GM18951 (cell line): ENCODE results near the gene ST6GALNAC6.

Source experiments
- POLR2A ChIP-seq: IDR thresholded peaks from 4 replicates; pipeline ENCODE4 v1.6.1; 2011; ENCODE audit warnings: mild to moderate bottlenecking; ENCODE audit not compliant: insufficient read length, insufficient read depth; ENCODE audit errors: extremely low read depth
- in situ Hi-C: fragments of 300-500 bp; cut with MboI; formaldehyde crosslinking; loops from one replicate; pipeline ENCODE4 v1.12.0; 2022; ENCODE audit warnings: low sequenced_read_pairs, mixed read lengths, inconsistent platforms; ENCODE audit not compliant: unreplicated experiment

The ST6GALNAC6 gene

DNA sequence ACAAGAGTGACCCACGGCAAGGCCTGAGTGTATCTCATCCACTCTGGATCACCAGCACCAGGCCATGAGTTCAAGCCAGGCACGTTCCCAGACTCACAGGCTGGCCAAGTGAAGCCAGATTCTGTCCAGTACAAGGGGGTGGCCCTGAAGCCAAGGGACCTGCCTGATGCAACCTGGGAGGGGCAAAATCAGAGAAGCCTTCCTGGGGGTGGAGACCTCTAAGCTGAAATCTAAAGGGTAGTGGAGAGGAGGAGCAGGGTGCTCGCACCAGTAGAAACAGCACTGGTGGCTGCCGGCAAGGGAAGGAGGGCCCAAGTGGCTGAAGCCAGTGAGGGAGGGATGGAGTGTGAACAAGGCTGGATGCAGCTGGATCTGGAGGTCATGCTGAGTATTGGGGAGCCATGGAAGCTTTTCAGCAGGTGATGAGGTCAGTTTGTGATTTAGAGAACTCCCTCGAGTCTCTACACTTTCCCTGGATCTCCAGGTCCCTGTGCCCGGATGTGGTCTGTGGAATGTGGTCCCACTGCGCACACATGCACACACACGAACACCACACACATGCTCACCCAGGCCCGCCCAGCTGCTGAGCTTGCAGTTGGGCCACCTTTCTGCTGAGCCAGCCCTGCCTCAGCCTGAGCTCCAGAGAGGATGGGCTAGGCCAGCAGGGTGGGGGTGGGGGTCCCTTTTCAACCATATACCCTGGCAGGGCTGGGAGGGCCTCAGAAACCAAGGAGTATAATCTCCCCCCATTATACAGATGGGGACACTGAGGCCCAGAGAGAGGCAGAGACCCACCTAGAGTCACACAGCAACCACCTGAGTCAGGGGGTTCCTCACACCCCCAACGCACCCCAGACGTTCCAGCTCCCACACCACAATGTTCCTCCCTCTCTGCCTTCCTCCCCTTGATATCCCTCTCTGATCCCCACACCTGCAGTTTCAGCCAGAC lies 29.5 kb upstream of the ST6GALNAC6 start:
- in situ Hi-C loops = no loop called here
- no peak for TF ChIP-seq POLR2A

DNA sequence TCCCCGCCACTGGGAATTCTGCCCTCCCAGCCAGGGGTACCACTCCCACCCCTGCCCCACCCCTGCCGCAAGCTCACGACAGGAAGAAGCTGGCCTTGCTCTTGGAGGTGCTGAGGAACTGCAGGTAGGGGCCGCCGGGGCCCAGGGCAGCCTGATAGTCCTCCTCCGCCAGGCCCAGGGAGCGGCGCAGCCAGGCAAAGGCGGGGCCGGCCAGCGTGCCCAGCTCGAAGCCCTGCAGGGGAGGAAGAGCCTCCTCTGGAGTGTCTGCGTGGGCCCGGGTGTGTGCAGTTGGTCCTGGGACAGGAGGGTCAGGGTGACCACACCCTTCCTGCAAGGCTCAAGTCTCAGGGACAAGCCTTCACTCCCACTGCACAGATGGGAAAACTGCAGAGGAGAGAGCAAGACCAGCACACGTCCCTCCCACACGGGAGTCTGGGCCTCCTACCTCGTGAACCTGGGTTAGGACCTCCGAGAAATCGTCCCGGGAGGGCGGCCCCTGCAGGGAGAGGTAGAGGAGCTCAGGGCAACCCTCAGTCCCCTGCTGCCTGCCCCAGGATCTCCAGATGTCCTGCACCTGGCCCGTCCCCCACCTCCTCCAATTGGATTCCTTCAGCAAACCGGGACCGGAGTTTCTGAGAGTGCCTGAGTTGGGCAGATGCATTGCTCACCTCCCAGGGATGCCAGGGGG lies 28.7 kb upstream of the ST6GALNAC6 start:
- in situ Hi-C loops = no loop called here
- no peak for TF ChIP-seq POLR2A

DNA sequence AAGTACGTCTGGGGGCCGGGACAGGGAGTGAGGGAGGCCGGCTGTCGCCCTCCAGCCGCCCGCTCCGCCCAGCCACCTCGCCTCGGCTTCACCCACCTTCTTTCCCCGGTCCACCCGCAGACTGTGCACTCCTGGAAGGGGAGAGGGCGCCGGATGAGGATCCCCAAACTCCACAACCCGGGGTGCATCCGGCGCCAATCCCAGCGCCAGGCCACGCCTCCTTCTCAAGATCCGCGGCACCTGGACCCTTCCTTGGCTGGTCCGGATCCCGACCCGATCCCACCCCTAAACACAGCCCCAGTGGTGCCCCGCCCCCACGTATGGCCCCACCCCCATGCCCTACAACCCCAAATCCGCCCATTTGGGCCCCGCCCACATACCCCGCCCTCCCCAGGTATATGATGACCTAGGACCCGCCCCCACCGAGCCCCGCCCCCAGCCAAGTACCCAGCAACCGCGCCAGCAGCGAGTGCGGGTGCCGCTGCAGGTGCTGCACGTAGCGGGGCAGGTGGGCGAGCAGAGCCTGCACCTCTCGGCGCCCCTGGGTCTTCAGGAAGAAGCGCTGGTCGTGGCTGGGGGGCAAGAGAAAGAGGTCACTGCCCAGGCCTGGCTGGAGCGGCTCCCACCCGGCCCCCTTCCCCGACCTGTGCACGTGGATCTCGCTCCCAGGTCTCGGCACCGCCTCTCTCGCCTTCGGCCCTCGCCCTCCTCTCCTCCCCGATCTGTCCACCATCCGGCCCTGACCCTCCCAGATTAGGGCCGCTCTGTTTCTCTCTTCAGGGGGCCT lies 28.0 kb upstream of the ST6GALNAC6 start:
- in situ Hi-C loops = no loop called here
- TF ChIP-seq POLR2A = no peak

DNA sequence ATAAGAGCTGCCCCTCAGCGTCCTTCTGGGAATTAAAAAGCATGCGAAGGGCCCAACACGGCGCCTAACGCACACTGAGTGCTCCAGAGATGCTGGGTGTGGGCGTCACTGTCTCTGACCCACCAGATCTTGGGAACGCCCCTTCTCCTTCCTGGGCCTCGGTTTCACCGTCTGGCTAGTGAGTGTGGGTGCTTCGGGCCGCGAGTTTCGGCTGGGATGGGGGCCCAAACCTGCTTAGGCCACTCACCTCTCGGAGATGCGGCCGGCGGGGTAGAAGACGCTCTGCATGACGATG lies 27.4 kb upstream of the ST6GALNAC6 start:
- TF ChIP-seq POLR2A = no peak
- in situ Hi-C loops = no loop called here

DNA sequence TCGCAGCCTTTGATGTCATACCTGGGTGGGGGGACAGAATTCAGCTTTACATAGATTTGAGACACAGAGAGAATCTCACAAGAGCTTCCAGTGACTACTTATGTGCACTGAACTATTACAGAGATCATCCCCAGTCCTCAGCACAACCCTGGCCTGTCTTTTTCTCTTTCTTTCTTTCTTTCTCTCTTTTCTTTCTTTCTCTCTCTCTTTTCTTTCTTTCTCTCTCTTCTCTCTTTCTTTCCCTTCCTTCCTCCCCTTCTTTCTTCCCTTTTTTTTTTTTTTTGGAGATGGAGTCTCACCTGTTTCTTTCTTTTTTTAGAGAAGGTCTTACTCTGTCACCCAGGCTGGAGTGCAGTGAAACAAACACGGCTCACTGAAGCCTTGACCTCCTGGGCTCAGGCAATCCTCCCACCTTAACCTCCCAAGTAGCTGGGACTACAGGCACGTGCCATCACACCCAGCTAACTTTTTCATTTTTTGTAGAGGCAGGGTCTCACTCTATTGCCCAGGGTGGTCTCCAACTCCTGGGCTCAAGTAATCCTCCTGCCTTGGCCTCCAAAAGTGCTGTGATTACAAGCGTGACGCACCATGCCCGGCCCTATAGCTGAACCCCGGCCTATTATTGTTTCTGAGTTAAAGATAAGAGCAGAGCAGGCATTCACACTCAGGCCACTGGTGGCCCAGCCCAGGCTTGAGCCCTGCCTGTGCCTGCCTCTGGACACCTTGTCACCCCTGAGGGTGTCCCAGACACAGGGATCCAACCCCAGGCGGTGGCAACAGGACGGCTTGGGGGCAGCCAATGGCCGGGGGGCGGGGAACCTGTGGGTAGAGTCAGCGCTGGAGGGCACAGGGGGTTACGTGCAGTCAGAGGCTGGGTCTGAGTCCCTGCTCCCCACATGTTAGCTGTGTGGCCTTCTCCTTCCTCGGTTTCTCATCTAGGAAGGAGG lies 26.8 kb upstream of the ST6GALNAC6 start:
- in situ Hi-C loops = no loop called here
- TF ChIP-seq POLR2A = no peak

DNA sequence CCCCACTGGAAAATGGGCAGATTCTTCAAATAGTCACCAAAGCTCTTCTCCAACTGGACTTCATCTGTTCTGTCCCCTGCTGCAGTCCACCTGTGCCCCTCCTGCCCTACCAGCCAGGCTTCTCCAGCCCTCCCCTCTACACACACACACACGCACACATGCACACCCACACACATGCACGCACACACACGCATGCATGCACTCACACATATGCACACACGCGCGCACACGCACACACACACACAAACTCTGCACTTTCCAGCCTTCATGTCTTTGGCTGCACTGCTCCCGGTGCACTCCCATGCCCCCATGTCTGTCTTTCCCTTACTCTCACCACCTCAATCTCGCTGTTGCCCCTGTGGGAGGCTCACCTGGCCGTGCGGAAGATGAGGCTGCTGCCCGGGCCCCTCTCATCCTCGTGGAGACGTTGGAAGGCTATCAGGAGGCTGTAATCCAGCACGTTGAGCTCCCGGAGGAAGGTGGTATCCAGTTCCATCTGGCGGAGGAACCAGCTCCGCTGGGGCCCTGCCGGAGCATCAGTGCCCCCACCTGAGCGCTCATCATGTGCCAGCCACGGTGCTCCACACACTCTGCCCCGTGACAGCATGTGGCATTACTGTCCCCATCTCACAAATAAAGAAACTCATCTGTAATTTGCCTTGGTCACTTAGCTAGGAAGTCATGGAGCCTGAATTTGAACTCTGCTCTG lies 25.5 kb upstream of the ST6GALNAC6 start:
- in situ Hi-C loops = no loop called here

DNA sequence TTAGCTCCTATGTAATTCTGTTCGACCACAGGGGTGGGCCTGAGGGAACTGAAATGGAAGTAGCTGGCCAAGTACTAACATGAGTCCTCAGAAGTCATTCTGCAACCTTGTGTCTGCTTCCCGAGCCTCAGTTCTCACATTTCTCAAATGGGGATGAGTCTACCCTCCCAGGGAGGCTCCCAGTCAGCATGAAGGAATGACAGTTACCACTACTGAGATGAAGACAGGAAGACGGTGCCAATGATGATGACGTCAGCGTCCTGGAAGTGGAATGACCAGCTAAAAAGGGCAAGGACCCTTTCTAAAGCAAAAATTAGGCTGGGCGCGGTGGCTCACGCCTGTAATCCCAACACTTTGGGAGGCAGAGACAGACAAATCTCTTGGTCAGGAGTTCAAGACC lies 24.4 kb upstream of the ST6GALNAC6 start:
- in situ Hi-C loops = no loop called here
- TF ChIP-seq POLR2A = no peak

More for the DNA sequence above, 25.5 kb upstream of the ST6GALNAC6 start:
- no peak for TF ChIP-seq POLR2A

DNA sequence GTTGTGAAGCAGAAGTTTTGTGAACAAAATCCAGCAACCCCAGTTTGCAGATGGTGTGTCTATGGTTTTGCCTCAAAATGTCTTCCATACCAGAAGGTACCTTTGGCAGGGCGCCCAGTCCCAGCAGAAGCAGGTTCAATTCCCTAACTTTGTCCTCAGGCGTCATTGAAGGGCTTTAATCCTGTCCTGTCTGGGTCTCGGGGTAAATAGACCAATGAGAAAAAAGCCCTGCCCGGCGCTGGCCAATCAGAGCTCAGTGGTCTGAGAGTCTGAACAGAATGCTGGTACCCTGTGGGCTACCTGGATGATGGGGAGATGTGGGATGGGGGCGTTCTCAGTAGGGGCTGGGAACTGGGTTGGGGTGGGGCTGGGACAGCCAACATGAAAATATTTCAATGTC lies 23.6 kb upstream of the ST6GALNAC6 start:
- in situ Hi-C loops = no loop called here
- no peak for TF ChIP-seq POLR2A

DNA sequence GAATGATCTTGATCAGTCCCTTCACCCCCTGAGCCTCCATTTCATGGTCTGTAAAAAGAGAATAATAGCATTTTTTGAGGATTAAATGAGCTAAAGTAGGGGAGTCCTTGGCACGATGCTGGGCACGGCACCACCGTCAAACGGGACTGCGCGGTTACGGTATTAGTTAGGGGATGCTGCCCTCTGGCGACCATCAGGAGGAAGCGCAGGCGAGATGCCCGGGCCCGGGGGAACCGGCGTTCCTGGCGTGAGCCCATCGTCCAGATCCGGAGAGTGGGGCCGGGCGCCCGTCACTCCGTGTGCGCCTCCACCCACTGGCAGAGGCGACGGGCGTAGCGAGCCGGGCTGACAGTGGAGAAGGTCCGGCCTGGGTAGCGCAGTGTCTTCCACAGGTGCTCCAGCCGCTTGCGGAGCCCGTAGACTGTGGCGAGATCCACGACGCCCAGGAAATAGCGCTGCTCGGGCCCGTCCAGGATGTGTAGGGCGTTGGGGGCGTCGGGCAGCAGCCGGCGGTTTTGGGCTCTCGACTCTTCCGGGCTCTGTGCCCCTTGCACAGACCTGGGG lies 22.2 kb upstream of the ST6GALNAC6 start:
- TF ChIP-seq POLR2A = no peak

DNA sequence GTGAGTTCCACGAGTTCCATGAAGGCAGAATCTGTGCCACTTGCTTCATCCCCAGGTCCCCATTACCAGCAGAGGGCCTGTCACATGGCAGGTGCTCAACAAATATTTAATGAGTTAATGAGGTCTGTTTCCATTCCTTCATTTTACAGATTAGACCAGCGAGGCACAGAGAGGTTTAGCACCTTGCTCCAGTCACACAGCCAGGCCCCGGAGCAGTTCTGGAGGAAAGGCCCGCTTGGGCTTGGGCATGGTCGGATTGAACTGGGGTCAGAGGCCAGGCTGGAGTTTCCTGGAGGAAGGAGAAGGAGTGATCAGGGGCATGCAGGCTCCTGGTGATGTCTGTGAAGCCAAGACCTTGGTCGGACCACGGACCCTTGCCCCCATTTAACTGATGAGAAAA lies 21.4 kb upstream of the ST6GALNAC6 start:
- in situ Hi-C loops = no loop called here
- TF ChIP-seq POLR2A = no peak

More for the DNA sequence above, 22.2 kb upstream of the ST6GALNAC6 start:
- in situ Hi-C loops = no loop called here

DNA sequence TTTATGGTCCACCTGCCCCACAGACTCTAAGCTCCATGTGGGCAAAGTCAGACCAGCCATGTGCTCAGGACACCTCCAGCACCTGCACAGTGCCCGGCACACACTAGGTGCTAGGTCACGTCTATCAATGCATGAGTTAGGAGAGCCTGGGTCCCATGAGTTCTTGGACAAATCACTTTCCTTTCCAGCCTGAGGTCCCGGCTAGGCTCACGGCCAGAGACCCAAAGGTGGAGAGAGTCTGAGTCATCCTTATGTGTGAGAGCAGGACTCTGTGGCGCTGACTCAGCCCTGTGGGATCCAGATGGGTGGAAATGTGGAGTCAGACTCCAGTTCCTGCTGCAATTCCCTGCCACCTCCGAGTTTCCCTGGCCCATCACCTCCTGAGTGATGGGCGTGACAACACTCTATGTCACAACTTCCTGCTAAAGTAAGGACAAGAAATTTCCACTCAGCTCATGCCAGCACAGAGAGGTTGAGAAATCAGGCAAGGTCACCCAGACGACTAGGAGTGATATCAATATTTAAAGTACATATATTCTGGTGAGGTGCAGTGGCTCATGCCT lies 19.9 kb upstream of the ST6GALNAC6 start:
- TF ChIP-seq POLR2A = no peak
- in situ Hi-C loops = loop anchor here (10.0 kb wide), 1 partner anchor 185 kb away; the partner anchor contains the start of gene TOR2A
